K562 (cell line): ENCODE measurements around the gene CATSPER1. TPM values are rescaled to one million over a fixed set of nuclear protein-coding genes. Genes with fewer than 3 reads are reported as not detected.
A peak's percentile ranks its signal among the peaks of the same experiment; 100 is the strongest.

Experiments used
- ARHGAP35 ChIP-seq: fragments of 450-650 bp; IDR thresholded peaks from 2 replicates; pipeline ENCODE4 v1.6.1; 2018; ENCODE audit not compliant: partially characterized antibody
- BRD4 ChIP-seq: fragments of 200-600 bp; sonication (generic); IDR thresholded peaks from 2 replicates; pipeline ENCODE4 v1.6.1; 2017; ENCODE audit warnings: inconsistent platforms
- C11orf30 ChIP-seq: fragments of 450-650 bp; IDR thresholded peaks from 2 replicates; pipeline ENCODE4 v1.6.1; 2016; ENCODE audit warnings: low read depth, mild to moderate bottlenecking
- CREM ChIP-seq: IDR thresholded peaks from 2 replicates; pipeline ENCODE4 v1.6.1; 2014; ENCODE audit warnings: antibody characterized with exemption, low read depth
- ESRRB ChIP-seq: fragments of 250-450 bp; sonication (Bioruptor Pico); IDR thresholded peaks from 2 replicates; pipeline ENCODE4 v1.5.0; 2020; ENCODE audit warnings: mild to moderate bottlenecking, moderate library complexity, borderline replicate concordance
- GATA2 ChIP-seq: sonication (generic); formaldehyde crosslinking; IDR thresholded peaks from 2 replicates; pipeline ENCODE4 v1.4.0; 2020; ENCODE audit warnings: mild to moderate bottlenecking, missing genetic modification reagents
- HBP1 ChIP-seq: fragments of 450-650 bp; formaldehyde crosslinking; IDR thresholded peaks from 2 replicates; pipeline ENCODE4 v1.4.0; 2022; ENCODE audit warnings: missing genetic modification characterization
- HDAC3 ChIP-seq: fragments of 450-650 bp; IDR thresholded peaks from 2 replicates; pipeline ENCODE4 v1.6.1; 2018; ENCODE audit warnings: borderline replicate concordance, mild to moderate bottlenecking, moderate library complexity; ENCODE audit not compliant: partially characterized antibody
- HNRNPLL ChIP-seq: fragments of 200-400 bp; formaldehyde crosslinking; IDR thresholded peaks from 2 replicates; pipeline ENCODE4 v1.6.1; 2017; ENCODE audit warnings: low read length, low read depth, mild to moderate bottlenecking; ENCODE audit not compliant: poor library complexity, severe bottlenecking
- HSF4 ChIP-seq: fragments of 250-450 bp; sonication (Bioruptor Pico); IDR thresholded peaks from 2 replicates; pipeline ENCODE4 v2.1.2; 2022; ENCODE audit warnings: mild to moderate bottlenecking, moderate library complexity, borderline replicate concordance
- JUNB ChIP-seq: fragments of 450-650 bp; formaldehyde crosslinking; conservative IDR thresholded peaks from 2 replicates; pipeline ENCODE4 v1.4.0; 2020; ENCODE audit warnings: mild to moderate bottlenecking
- TBP ChIP-seq: optimal IDR thresholded peaks from 2 replicates; pipeline ENCODE3; 2011; ENCODE audit warnings: low read depth, low read length, improper control_type of control experiment
- ZBTB11 ChIP-seq, 3 experiments: fragments of 200-800 bp in 1 of 3; fragments of 250-450 bp in 1 of 3; fragments of 450-650 bp in 1 of 3; sonication (Bioruptor Pico) in 1 of 3; sonication (Bioruptor generic) in 1 of 3; formaldehyde crosslinking in 1 of 3; IDR thresholded peaks; 2 replicates each; pipeline versions ENCODE4 v1.6.1 to v1.8.0; 2016 to 2022; ENCODE audit warnings: mild to moderate bottlenecking in 2 of 3, missing genetic modification characterization in 2 of 3, missing compliant biosample characterization in 1 of 3, moderate library complexity in 1 of 3
- ZFX ChIP-seq: sonication (generic); formaldehyde crosslinking; IDR thresholded peaks from 2 replicates; pipeline ENCODE4 v1.8.0; 2022; ENCODE audit warnings: mild to moderate bottlenecking, missing genetic modification reagents, moderate library complexity
- ZNF274 ChIP-seq: IDR thresholded peaks from 2 replicates; pipeline ENCODE4 v1.6.1; 2011; ENCODE audit warnings: low read depth, mild to moderate bottlenecking, low read length, moderate library complexity, borderline replicate concordance
- ZNF77 ChIP-seq: fragments of 250-450 bp; sonication (Bioruptor Pico); IDR thresholded peaks from 2 replicates; pipeline ENCODE4 v1.5.0; 2020
- polyA plus RNA-seq, 8 experiments: library from polyadenylated mRNA; depleted of rRNA in 4 of 8; stranded (reverse) in 5 of 8; unstranded in 3 of 8; fragments of >200 nt; fragmentation: Nextera tagmentation in 2 of 8; fragmentation: Illumina TruSeq in 1 of 8; extraction: Ambion mirVana in 2 of 8; extraction: Trizol in 1 of 8; gene quantifications; 2 replicates each; pipeline versions ENCODE4 v1.2.1 to v1.2.3, GENCODE V29; 2011 to 2014; ENCODE audit warnings: inconsistent platforms in 1 of 8, missing spikeins in 1 of 8
- total RNA-seq, 7 experiments: library from RNA; depleted of rRNA in 6 of 7; stranded (reverse); fragments of >200 nt in 6 of 7; fragmentation: Illumina TruSeq in 2 of 7; extraction: Trizol in 2 of 7; gene quantifications; 2 replicates each; pipeline versions ENCODE4 v1.2.1 to v1.2.3, GENCODE V29; 2011 to 2021; ENCODE audit warnings: low replicate concordance in 1 of 7

Gene CATSPER1
- total and polyA plus RNA-seq, 9 of the 15 experiments (the other 6 are each of a cell fraction or from before 2014, with no cell fraction given): 0.21 to 3.3 (median 0.76) TPM

GRCh38 chr11:66069715-66070603, 43.7 kb upstream of the CATSPER1 start, which contains the start of gene PACS1 (continued):
- TF ChIP-seq HSF4 (CRISPR knock-in tag) (no peak), TBP (no peak), ZNF274 (0 out of 2 replicates have a peak, but pooled peaks have one; percentile 3), ARHGAP35 (no peak), ZNF77 (CRISPR knock-in tag) (0 out of 2 replicates have a peak, but pooled peaks have one; percentile 61), HNRNPLL (no peak), HBP1 (CRISPR knock-in tag) (0 out of 2 replicates have a peak, but pooled peaks have one; percentile 32), ZFX (CRISPR knock-in tag) (no peak; the same call in 1 of the 2 replicates), ZBTB11 (CRISPR knock-in tag; IDR thresholded peaks at IDR 0.05) (peak in 1 of 3 experiments; percentile 63; a peak in 2 of 6 replicates), GATA2 (CRISPR knock-in tag) (no peak), C11orf30 (no peak), HDAC3 (no peak), BRD4 (no peak), JUNB (CRISPR knock-in tag) (no peak), CREM (no peak), ESRRB (no peak)
